HL-60 (cell line): ENCODE measurements around the gene RAI1.

Experiments
- DNase-seq, 2 experiments: peaks; one replicate each; pipeline ENCODE4 v3.0.0-alpha.2; 2010 to 2020; ENCODE audit warnings: low read depth in 1 of 2, low spot score in 1 of 2
- H3K27ac ChIP-seq: fragments of 250-450 bp; sonication (Bioruptor Pico); replicated peaks from 2 replicates; pipeline ENCODE4 v1.5.1; 2020; ENCODE audit warnings: mild to moderate bottlenecking, moderate library complexity
- H3K27me3 ChIP-seq: fragments of 250-450 bp; sonication (Bioruptor Pico); 2 replicates; pipeline ENCODE4 v1.5.1; 2021; ENCODE audit warnings: mild to moderate bottlenecking, moderate library complexity; ENCODE audit not compliant: insufficient read depth, poor library complexity, severe bottlenecking
- H3K4me3 ChIP-seq: replicated peaks from 2 replicates; pipeline ENCODE4 v1.5.1; 2011; ENCODE audit warnings: mild to moderate bottlenecking, control low read depth, low read length; ENCODE audit not compliant: insufficient read depth
- CTCF ChIP-seq: IDR thresholded peaks from one replicate; pipeline ENCODE4 v1.5.1; 2011; ENCODE audit warnings: low read length, control low read depth, inconsistent platforms; ENCODE audit not compliant: insufficient read depth
- GABPA ChIP-seq: IDR thresholded peaks from 2 replicates; pipeline ENCODE4 v1.6.1; 2012; ENCODE audit warnings: low read depth
- POLR2AphosphoS5 ChIP-seq: IDR thresholded peaks from 2 replicates; pipeline ENCODE4 v1.6.1; 2012; ENCODE audit warnings: low read depth
- REST ChIP-seq: IDR thresholded peaks from 2 replicates; pipeline ENCODE4 v1.6.1; 2012; ENCODE audit warnings: low read depth; ENCODE audit not compliant: insufficient replicate concordance
- SPI1 ChIP-seq: IDR thresholded peaks from 2 replicates; pipeline ENCODE4 v1.6.1; 2012; ENCODE audit warnings: low read depth, mild to moderate bottlenecking, borderline replicate concordance

RAI1 gene

DNA sequence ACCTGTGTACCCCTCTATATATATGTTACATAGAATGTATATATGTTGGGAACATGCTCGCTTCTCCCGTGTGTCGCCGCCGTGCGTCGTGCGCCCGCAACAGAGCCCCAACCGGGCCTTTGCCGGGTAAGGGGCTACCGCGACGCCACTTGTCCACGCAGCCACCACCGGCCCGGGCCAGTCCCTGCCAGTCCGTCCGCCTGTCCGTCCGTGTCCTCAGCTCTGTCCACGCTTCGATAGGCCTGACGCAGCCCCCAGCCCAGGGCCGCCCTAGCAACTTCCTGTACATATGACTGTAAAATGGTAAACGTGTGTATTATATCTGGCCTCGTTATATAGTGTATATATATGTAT is 129.6 kb downstream of the RAI1 start:
- Histone ChIP-seq H3K27me3 (no peaks in the 10 kb centered on the region), H3K4me3 (no peak overlapping the region), H3K27ac (no peak overlapping the region)
- no peak for DNase-seq
- TF ChIP-seq POLR2AphosphoS5 (no peak), CTCF (no peak), GABPA (no peak), REST (no peak), SPI1 (no peak)

GRCh38 chr17:17811381-17812210 is 130.3 kb downstream of the RAI1 start:
- Histone ChIP-seq H3K27me3 (no peaks in the 10 kb centered on the region), H3K27ac (no peak overlapping the region), H3K4me3 (no peak overlapping the region)
- TF ChIP-seq REST = no peak
- TF ChIP-seq GABPA = no peak
- no peak for TF ChIP-seq SPI1
- TF ChIP-seq POLR2AphosphoS5 = no peak; the same call in 1 of the 2 replicates
- TF ChIP-seq CTCF = no peak
- DNase-seq = no peak

GRCh38 chr17:17812211-17813054 is 131.2 kb downstream of the RAI1 start:
- H3K27ac ChIP-seq = no peak overlapping the region
- no peak overlapping the region for H3K4me3 ChIP-seq
- peak in 1 of 2 experiments; percentile 29 for DNase-seq
- no peak; the same call in 1 of the 2 replicates for TF ChIP-seq POLR2AphosphoS5
- TF ChIP-seq CTCF = peak; percentile 55
- no peaks in the 10 kb centered on the region for H3K27me3 ChIP-seq
